T47D (cell line): Measurements from ENCODE around the gene CLEC4G.
A peak's percentile ranks its signal among the peaks of the same experiment; 100 is the strongest.

Source experiments
- DNase-seq, 2 experiments: peaks; one replicate each; pipeline versions ENCODE4 v3.0.0 to v3.0.0-alpha.2; 2011 to 2012; ENCODE audit warnings: low read depth in 1 of 2, low spot score in 1 of 2
- JUND ChIP-seq: IDR thresholded peaks from 2 replicates; pipeline ENCODE4 v1.6.1; 2012; ENCODE audit warnings: low read depth
- in situ Hi-C: cut with HindIII; loops from 2 replicates; pipeline ENCODE4 v1.10.0; 2016; ENCODE audit warnings: low sequenced_read_pairs, low pct_unique_long_range_greater_than_20kb

The CLEC4G gene

DNA sequence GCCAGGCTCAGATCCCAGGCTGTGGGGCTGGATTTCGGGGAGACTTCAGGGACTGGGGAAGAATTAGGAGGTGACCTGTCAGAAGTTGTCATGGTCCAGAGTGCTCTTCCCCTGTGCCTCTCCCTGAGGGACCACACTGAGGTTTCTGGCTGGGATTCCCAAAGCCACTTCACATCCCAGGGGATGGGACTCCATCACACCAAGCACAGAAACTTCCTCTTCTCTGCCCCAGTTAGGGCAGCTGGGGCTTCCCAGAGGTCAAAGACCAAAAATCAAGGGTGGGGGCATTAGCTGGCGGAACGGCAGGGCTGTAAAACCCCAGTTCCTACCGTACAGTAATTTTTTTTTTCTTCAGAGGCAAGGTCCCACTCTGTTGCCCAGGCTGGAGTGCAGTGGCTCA lies 37.4 kb downstream of the CLEC4G start:
- in situ Hi-C loops, result no loop called here
- TF ChIP-seq JUND, result no peak
- no peak for DNase-seq

- in situ Hi-C loops, result no loop called here
- no peak for TF ChIP-seq JUND
Observed at GRCh38 chr19:7692417-7693088, 39.4 kb downstream of the CLEC4G start.

GRCh38 chr19:7691497-7691896 lies 40.4 kb downstream of the CLEC4G start:
- TF ChIP-seq JUND, result no peak
- no peak for DNase-seq
- in situ Hi-C loops, result no loop called here

More at GRCh38 chr19:7692417-7693088, 39.4 kb downstream of the CLEC4G start:
- no peak for DNase-seq

DNA sequence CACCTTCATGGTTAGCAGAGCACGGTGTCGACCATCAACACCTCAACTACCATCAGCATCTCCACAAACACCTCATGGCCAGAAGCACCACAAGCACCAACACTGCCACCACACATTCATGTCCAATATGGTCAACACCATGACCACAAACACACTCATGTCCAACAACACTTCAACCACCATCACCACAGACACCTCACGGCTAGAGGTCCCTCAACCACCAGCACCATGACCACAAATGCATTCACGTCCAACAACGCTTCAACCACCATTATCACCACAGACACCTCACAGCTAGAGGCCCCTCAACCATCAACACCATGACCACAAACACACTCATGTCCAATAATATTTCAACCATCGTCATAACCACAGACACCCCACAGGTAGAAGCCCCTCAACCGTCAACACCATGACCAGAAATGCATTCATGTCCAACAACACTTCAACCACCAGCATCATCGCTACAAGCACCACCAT lies 41.1 kb downstream of the CLEC4G start:
- no peak for DNase-seq
- in situ Hi-C loops, result no loop called here
- no peak for TF ChIP-seq JUND

- in situ Hi-C loops, result no loop called here
- DNase-seq, result no peak
- no peak for TF ChIP-seq JUND
Observed at GRCh38 chr19:7689165-7689564, 42.7 kb downstream of the CLEC4G start.

DNA sequence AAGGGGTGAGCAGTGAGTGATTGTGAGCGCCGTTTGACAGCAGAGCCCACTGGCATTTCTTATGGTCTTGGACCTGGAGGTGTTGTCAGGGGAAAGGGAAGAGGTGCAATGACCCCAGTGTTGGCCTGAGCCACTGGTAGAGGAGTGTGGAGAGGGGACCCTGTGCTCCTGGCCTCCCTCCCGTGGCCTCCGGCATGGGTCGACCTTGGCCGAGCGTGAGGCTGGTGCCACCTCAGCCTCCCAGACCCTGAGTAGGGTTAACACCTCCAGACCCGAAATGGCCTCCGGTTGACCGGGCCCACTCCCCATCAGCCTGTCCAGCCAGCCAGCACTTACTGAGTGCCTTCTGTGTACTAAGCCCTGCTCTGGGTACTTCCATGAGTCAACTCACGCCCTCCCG lies 44.7 kb downstream of the CLEC4G start:
- no peak for DNase-seq
- in situ Hi-C loops, result no loop called here
- no peak for TF ChIP-seq JUND

- DNase-seq, result peak in 1 of 2 experiments; percentile 18
- in situ Hi-C loops, result no loop called here
- no peak for TF ChIP-seq JUND
Observed at GRCh38 chr19:7685546-7686445, 46.1 kb downstream of the CLEC4G start.

GRCh38 chr19:7682175-7682855 lies 49.6 kb downstream of the CLEC4G start:
- in situ Hi-C loops, result no loop called here
- no peak for TF ChIP-seq JUND
- DNase-seq, result no peak

DNA sequence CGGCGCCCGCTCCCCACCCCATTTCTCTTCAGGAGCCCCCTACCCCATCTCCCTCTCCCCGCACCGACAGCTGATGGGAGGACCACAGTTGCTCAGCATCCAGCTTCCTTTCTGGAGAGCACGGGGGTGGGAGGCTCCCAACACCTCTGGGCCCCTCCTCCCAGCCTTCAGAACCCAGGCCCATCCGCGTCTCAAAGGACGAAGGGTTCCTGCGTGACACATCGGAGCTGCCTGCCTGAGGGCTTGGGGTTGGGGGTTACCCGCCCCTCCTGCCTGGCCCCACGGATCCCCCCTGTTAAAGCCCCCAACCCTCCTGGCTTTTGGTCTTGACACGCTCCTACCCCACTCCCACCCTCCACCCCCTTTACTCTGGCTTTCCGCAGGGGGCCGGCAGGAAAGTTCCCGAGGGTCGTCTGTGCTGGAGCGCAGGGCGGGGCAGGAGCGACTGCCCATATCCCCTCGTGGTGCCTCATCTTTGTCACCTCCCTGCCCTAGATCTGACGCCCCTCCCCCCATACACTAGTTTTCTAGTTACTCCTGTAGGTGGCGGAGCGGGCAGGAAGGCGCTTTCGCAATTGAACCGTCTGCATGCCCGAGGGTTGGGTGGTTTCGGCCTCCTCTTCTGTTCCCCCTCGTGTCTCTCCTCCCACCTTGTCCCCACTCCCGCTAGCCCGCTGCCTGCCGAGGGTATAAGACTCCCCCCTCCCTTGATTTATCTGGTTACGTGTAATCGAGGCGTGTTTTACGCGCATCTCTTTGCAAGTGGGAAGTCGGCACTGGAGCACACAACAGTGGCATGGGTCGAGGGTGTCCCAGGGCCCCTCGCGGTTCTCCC lies 50.4 kb downstream of the CLEC4G start:
- no peak for TF ChIP-seq JUND
- in situ Hi-C loops, result no loop called here
- DNase-seq, result peak; percentile 78 to 81

GRCh38 chr19:7680606-7681339 lies 51.1 kb downstream of the CLEC4G start, which contains the start of gene TRAPPC5:
TSS of gene TRAPPC5 (plus strand) at chr19:7680833. CDS start at chr19:7682254, 1,421 bp downstream.
- peak; percentile 72 to 79 for DNase-seq
- in situ Hi-C loops, result no loop called here
- no peak for TF ChIP-seq JUND
